Stomach (tissue), 9 donors: Measurements from ENCODE around the gene EHBP1L1. TPM values are rescaled to one million over a fixed set of nuclear protein-coding genes. Genes with fewer than 3 reads are reported as not detected.

ENCODE experiments used
- DNase-seq, 2 donors: peaks; one replicate each; pipeline versions ENCODE4 v3.0.0 to v3.0.0-alpha.2; 2013 to 2019
- H3K27ac ChIP-seq, 5 donors: fragments of 200-600 bp in 4 of 5; sonication (generic) in 4 of 5; one replicate each; pipeline ENCODE4 v1.5.1; 2013 to 2019; ENCODE audit warnings: mild to moderate bottlenecking in 1 of 5, moderate library complexity in 1 of 5
- H3K27me3 ChIP-seq, 3 donors: fragments of 200-600 bp; sonication (generic); one replicate each; pipeline ENCODE4 v1.5.1; 2017 to 2019; ENCODE audit warnings: mixed run types in 1 of 3
- H3K36me3 ChIP-seq, 4 donors: fragments of 200-600 bp; sonication (generic); 1 replicate in 3 of 4; 2 replicates in 1 of 4; pipeline ENCODE4 v1.5.1; 2016 to 2019
- H3K4me1 ChIP-seq, 4 donors: fragments of 200-600 bp; sonication (generic); one replicate each; pipeline ENCODE4 v1.5.1; 2016 to 2019
- H3K4me3 ChIP-seq, 4 donors: fragments of 200-600 bp; sonication (generic) in 3 of 4; one replicate each; pipeline ENCODE4 v1.5.1; 2016 to 2019; ENCODE audit warnings: mild to moderate bottlenecking in 1 of 4
- H3K9me3 ChIP-seq, 4 donors: fragments of 200-600 bp; sonication (generic); one replicate each; pipeline ENCODE4 v1.5.1; 2016 to 2019
- CTCF ChIP-seq, 7 experiments: fragments of 450-650 bp in 4 of 7; fragments of 200-600 bp in 3 of 7; sonication (generic) in 3 of 7; IDR thresholded peaks; one replicate each; pipeline ENCODE4 v1.5.1; 2016 to 2019; ENCODE audit warnings: antibody characterized with exemption in 7 of 7, control low read depth in 2 of 7, mild to moderate bottlenecking in 1 of 7
- EP300 ChIP-seq: sonication (generic); formaldehyde crosslinking; IDR thresholded peaks from one replicate; pipeline ENCODE4 v1.6.1; 2017; ENCODE audit warnings: antibody characterized with exemption
- POLR2A ChIP-seq, 4 donors: fragments of 450-650 bp; IDR thresholded peaks; one replicate each; pipeline ENCODE4 v1.6.1; 2016; ENCODE audit warnings: antibody characterized with exemption in 4 of 4, control low read depth in 2 of 4, mild to moderate bottlenecking in 1 of 4, moderate library complexity in 1 of 4
- POLR2AphosphoS5 ChIP-seq, 3 donors: sonication (generic); formaldehyde crosslinking; IDR thresholded peaks; one replicate each; pipeline ENCODE4 v1.6.1; 2016; ENCODE audit warnings: antibody characterized with exemption in 3 of 3
- WGBS, 5 donors: extraction: QIAGEN DNeasy Blood & Tissue Kit in 3 of 5; methylation state at CpG; one replicate each; pipeline versions ENCODE4 v1.1.5 to v1.1.7; 2013 to 2018; 5-methylcytosine and 5-hydroxymethylcytosine counted together
- intact Hi-C: fragments of 100-400 bp; cut with DNase I; formaldehyde crosslinking; loops from one replicate; pipeline ENCODE4 v1.15.1; 2023; ENCODE audit warnings: low total_unique reads
- polyA plus RNA-seq, 3 donors: library from polyadenylated mRNA; stranded (reverse); fragments of 200-250 nt; gene quantifications; one replicate each; pipeline ENCODE4 v1.2.3, GENCODE V29; 2013
- total RNA-seq, 5 donors: library from RNA; depleted of rRNA; stranded (reverse); fragments of >200 nt; gene quantifications; one replicate each; pipeline versions ENCODE4 v1.1.0 to v1.2.3, GENCODE V29; 2014 to 2016
- donor health status: healthy with polysubstance abuse.
- donor health status: Bipolar disorder and iron deficiency.
- donor health status: healthy.

The EHBP1L1 gene
- total and polyA plus RNA-seq, 8 donors: 28.0 to 200 (median 89.4) TPM

GRCh38 chr11:65574109-65574810, 1.6 kb upstream of the EHBP1L1 start:
- Histone ChIP-seq H3K36me3 (peaks cover 4 to 9% (median 7%) of the 10 kb centered on the region in 4 donors), H3K9me3 (no peaks in the 10 kb centered on the region), H3K27ac (peak overlapping the region; percentile 84 to 97 (median 95)), H3K27me3 (no peaks in the 10 kb centered on the region), H3K4me3 (peak overlapping the region; percentile 75 to 89 (median 80)), H3K4me1 (peaks cover 67 to 82% (median 82%) of the 10 kb centered on the region in 4 donors)
- TF ChIP-seq POLR2A (IDR thresholded peaks at IDR 0.05) (no peak), EP300 (no peak), CTCF (IDR thresholded peaks at IDR 0.05) (peak in 5 of 7 experiments; percentile 41 to 100 (median 98)), POLR2AphosphoS5 (IDR thresholded peaks at IDR 0.05) (peak; percentile 43 to 85 (median 82))
- intact Hi-C loops: no loop called here
- DNase-seq: peak; percentile 89 to 97
- WGBS, 5 donors: 0 to 1% (median 0%) methylated on average over 6 to 67 of the region's 67 CpGs

GRCh38 chr11:65574811-65575567, 864 bp upstream of the EHBP1L1 start:
- peaks cover 12 to 16% (median 14%) of the 10 kb centered on the region in 4 donors for H3K36me3 ChIP-seq
- 5 to 12% (median 7%) methylated on average over 21 to 28 of the region's 28 CpGs for WGBS, 5 donors
- no peaks in the 10 kb centered on the region for H3K27me3 ChIP-seq
- TF ChIP-seq CTCF (IDR thresholded peaks at IDR 0.05): no peak
- peak overlapping the region; percentile 75 to 89 (median 80) for H3K4me3 ChIP-seq
- H3K9me3 ChIP-seq: no peaks in the 10 kb centered on the region
- peaks cover 64 to 83% (median 78%) of the 10 kb centered on the region in 4 donors for H3K4me1 ChIP-seq
- intact Hi-C loops: no loop called here
- peak; percentile 73 to 76 for DNase-seq
- H3K27ac ChIP-seq: peak overlapping the region; percentile 84 to 97 (median 95)

GRCh38 chr11:65576232-65576866, 496 bp downstream of the EHBP1L1 start:
- intact Hi-C loops: no loop called here
- Histone ChIP-seq H3K9me3 (no peaks in the 10 kb centered on the region), H3K27ac (peak overlapping the region; percentile 86 to 97 (median 95)), H3K4me3 (peak overlapping the region; percentile 75 to 89 (median 80)), H3K4me1 (peaks cover 57 to 88% (median 69%) of the 10 kb centered on the region in 4 donors), H3K27me3 (no peaks in the 10 kb centered on the region), H3K36me3 (peaks cover 25 to 30% (median 28%) of the 10 kb centered on the region in 4 donors)
- TF ChIP-seq POLR2AphosphoS5 (IDR thresholded peaks at IDR 0.05) (no peak), CTCF (IDR thresholded peaks at IDR 0.05) (no peak), EP300 (no peak), POLR2A (IDR thresholded peaks at IDR 0.05) (no peak)
- no peak for DNase-seq
- 1 to 15% (median 10%) methylated on average over 12 to 26 of the region's 26 CpGs for WGBS, 5 donors
